OCI-M1 (cell line): ENCODE data around the gene ERFE.
A peak's percentile ranks its signal among the peaks of the same experiment; 100 is the strongest.

ENCODE experiments used
- DNase-seq: peaks from one replicate; lab custom pipeline; 2025; lab: John Stamatoyannopoulos, UW

ERFE gene

GRCh38 chr2:238139196-238140039, 19.4 kb upstream of the ERFE start:
- peak; percentile 25 for DNase-seq

- DNase-seq, result no peak
Measured at GRCh38 chr2:238140040-238140439, 18.7 kb upstream of the ERFE start.

GRCh38 chr2:238140721-238141540, 17.8 kb upstream of the ERFE start:
- no peak for DNase-seq

DNA sequence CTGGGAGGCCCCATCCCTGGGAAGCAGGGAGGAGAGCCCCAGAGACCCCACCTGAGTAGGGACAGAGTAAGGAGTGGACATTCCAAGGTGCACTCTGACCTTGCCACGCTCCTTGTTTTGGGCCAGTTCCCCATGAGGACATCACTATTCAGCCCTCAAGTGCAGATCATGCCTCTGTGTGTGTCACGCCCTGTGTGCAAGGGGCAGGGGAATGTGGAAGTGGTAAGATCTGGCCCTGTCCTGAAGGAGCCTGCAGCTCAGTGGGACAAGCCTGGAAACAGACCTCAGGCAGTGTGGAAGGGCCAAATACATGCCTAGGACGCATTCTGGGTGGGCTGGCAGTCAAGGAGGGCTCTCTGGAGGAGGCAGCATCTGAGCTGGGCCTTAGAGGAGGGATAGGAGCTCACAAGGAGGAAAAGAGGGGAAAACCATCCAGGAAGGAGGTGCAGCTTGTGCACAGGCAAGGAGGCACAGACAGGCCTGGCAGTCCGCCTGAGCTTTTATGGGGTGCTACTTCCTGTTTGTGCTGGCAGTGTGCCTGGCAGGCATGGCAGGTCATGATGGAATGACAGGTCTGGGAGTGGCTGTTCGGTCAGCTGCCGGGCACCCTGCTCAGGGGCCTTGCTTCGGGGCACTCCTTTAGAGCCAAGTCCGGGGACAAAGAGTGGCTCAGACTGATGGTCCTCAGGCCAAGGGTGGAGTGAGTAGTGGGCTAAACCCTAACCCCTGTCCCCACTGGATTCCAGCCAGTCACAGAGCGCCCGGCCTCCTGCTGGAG, 17.0 kb upstream of the ERFE start:
- DNase-seq, result no peak

DNA sequence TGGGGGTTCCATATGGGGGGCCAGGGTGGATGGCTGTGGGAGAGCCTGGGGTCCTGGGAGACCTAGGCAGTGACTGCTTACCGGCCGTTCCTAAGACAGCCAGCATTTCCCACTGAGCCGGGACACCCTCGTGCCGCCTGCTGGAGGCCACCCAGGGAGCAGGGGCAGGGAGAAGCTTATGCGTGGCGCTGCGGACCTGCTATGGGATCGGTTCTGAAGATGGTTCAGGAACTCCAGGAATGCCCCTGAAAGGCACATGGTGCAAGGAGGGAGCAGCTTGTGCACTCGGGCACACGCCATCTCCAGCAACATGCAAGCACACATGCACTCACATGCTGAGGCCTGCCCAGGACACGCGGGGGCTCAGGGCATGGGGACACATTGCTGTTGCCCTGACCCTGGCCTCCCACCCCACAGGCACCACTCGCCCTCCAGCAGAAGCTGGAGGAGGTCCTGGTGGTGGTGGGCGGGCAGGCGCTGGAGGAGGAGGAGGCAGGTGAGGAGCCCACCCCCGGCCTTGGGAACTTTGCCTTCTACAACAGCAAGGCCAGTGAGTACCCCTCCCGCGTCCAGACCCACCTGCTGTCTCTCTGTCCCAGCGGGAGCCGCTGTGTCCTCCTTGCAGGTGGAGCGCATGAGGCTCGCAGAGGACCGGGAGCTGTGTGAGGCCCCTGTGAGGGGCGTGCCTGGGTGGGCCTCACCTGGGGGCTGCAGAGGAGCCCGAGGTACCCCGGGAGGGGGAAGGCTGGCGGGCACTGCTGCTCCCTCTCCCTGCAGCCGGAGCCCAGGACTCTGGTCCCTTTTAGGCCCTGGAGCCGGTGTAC, 16.2 kb upstream of the ERFE start:
- DNase-seq, result no peak

DNA sequence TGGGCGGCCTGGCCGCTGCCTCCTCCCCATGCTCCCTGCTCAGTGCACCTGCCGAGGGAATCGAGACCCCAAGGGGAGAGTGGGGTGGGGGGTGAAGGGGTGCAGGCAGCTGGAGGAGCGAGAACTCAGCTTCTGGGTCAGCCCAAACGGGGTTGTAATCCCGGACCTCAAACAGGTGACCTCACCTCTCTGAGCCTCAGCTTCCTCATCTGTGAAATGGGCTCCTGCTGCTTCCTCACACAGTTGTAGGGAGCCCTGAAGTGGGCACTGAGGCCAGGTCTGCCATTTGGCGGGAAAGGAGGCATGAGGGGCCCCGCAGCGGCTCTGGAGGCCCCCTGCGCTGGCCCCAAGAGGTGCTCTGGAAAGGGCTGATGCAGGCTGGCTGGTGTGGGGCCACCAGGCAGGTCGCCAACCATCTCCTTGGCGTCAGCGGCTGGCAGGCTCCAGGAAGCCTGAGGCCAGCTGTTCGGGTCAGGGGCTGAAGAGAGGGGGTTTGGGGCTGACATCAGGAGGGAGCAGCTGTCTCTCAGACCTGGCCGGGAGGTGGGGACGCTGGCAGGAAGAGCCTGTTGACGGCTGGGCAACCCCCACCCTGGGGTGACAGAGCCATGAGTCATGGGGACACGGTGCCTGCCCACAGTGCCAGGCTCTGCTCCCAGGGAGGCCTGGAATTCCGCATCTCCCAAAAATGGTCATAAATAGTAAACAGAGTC, 15.4 kb upstream of the ERFE start:
- DNase-seq, result no peak

- no peak for DNase-seq
Measured at GRCh38 chr2:238144262-238144661, 14.5 kb upstream of the ERFE start.

GRCh38 chr2:238145046-238145445, 13.7 kb upstream of the ERFE start:
- DNase-seq, result no peak

DNA sequence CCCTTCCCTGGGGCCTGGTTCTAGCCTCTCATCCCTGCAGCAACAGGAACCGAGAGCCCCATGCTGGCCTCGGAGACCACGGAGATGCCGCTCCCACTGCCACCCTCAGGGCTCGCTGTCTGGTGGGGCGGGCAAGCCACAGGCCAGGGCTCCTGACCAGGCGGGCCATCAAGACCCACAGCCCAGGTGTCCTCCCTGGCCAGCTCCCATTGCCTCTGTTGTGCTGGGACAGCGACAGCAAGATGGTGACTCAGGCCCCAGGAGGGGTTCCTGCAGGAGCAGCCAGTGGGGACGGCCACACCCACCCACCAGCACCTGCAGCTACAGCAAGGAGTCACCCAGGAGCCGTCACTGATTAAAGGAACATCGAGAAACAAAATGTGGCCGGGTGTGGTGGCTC, 12.9 kb upstream of the ERFE start:
- no peak for DNase-seq

DNA sequence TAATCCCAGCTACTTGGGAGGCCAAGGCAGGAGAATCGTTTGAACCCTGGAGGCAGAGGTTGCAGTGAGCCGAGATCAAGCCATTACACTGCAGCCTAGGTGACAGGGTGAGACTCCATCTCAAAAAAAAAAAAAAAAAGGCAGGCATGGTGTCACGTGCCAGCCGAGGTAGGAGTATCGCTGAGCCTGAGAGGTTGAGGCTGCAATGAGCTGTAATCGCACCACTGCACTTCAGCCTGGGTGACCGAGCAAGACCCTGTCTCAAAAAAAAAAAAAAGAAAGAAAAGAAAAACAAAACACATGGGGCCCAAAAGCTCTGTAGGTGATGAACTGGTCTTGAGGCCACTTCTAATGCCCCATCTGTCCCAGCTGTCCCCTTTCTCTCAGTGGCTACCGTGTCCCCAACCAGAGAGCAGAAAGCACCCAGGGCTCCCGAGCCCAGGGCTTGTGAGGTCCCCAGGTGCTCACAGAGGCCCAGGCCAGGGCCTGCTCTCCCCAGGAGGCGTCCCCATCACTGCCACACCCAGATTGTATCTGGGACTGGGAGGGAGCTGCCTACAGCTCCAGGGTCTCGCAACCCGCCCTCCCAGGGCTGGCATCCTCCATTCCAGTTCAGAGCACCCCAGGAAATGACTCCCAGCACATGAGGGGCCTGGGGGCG, 11.8 kb upstream of the ERFE start:
- peak; percentile 10 for DNase-seq

GRCh38 chr2:238148981-238149380, 9.8 kb upstream of the ERFE start:
- DNase-seq, result no peak

DNA sequence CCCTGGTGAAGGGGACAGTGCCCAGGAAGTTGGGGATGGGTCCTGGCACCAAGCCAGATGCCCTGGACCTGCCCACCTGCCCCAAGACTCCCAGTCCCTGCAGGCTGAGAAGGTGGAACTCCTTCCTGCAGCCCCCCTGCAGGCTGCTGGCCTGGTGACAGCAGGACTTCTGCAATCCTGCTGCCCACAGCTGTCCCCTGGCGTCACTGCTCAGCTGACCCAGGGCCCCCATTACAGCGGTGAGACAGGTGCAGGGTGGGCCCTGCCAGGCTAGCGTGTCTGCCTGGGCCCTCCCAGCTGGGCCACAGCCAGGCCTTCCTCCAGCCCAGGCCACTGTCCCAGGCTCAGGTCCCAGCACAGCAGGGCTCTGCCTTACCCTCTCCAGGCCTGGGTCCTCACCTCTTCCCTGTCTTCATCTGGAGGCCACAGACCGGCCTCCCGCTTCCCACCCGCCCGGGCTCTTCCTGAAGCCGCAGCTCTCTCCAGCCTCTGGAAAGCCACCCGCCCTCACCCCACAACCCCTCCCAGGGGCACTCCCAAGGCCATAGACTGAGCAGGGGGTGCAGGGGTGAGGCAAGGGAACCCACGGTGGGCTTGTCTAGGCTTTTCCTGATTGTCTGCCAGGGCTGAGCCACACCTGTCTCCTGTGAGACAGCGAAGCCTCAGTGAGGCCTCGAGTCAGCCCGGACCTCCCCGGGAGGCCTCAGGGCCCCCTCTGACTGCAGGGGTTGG, 8.8 kb upstream of the ERFE start:
- no peak for DNase-seq

GRCh38 chr2:238150686-238151085, 8.1 kb upstream of the ERFE start:
- no peak for DNase-seq

- no peak for DNase-seq
Measured at GRCh38 chr2:238151205-238151604, 7.6 kb upstream of the ERFE start.

GRCh38 chr2:238151628-238152235, 7.0 kb upstream of the ERFE start:
- DNase-seq, result no peak

DNA sequence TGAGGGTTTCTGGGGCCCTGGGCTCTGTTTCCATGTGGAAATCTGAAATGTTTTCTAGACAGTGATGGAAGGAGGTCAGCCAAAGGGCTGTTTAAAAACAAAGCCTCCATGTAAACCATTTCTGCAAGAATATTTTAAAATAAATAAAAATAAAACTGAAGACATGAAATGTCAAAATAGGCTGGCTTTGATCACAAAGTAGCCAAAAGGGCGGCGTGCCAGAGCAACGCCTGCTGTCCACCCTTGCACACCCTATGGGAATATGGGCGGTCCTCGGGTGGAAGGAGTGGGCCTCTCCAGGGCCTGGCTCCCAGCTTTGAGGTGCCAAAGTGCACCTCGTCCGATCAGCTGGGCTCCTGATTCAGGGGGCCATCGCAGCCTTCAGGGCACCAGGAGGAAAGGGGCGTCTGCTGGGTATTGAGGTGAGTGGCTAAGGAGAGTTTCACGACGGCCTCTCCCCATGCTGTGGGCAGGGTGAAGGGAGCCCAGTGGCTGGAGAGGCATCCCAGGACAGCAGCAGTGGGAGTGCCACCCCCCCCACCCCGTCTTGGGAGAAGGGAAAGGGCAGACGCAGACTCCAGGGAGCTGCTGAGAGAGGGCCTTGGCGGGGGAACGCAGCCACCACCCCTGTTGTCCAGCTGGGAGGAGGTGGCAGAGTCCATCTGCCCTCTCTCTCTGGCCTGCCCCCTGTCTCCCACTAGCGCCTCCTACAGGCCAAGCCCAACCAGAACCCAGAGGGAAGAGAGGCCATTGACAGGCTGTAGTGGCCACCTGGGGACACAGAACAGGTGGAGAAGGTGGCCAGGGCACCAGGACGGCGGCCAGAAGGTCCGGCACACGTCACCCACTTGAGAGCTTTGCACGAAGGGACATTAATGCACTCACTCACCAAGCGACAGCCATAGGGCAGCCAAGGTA, 5.7 kb upstream of the ERFE start:
- no peak for DNase-seq

DNA sequence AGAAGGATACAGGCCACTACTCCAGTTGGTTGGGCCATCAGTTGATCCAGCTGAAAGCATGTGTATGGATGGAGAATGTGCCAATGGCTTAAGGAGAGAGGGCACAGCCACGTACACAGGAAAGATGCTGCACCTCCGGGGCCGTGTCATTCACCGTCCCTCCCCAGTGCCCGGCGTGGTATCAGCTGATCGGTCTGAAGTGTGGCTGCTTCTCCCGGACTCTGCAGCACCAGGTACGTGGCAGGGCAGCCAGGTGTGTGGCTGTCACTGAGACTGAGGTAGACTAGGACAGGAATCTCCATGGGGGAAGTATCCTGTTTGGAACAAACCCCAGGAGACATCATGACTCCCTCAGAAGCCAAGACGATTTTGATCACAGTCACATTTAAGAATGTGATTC, 4.2 kb upstream of the ERFE start:
- no peak for DNase-seq
